ENCODE results near the gene SCLY. TPM values are rescaled to one million over a fixed set of nuclear protein-coding genes. Genes with fewer than 3 reads are reported as not detected.

Gene SCLY
- total and polyA plus RNA-seq, 4 donors = 13.9 to 27.0 (median 19.3) TPM

- WGBS (ENCODE audit: insufficient coverage) = 88% methylated on average over 28 of the region's 28 CpGs
- Histone ChIP-seq H3K4me3 (ENCODE audit: low read depth, low read length) (no peak overlapping the region), H3K36me3 (ENCODE audit: control insufficient read depth, insufficient read depth, low read length) (peaks cover 3% of the 10 kb centered on the region), H3K27ac (ENCODE audit: low read depth, low read length) (no peak overlapping the region), H3K9me3 (ENCODE audit: control insufficient read depth, insufficient read depth, low read length) (no peaks in the 10 kb centered on the region), H3K4me1 (ENCODE audit: control insufficient read depth, insufficient read depth, low read length) (peaks cover 11% of the 10 kb centered on the region), H3K27me3 (ENCODE audit: control insufficient read depth, insufficient read depth, low read length) (no peaks in the 10 kb centered on the region)
- no peak for DNase-seq (ENCODE audit: low read depth in 4 of 6, low spot score in 6 of 6)
These were observed 69.4 kb downstream of the SCLY start for GRCh38 chr2:238130111-238130695.

- H3K4me1 ChIP-seq (ENCODE audit: control insufficient read depth, insufficient read depth, low read length) = peaks cover 11% of the 10 kb centered on the region
- 89% methylated on average over 68 of the region's 68 CpGs for WGBS (ENCODE audit: insufficient coverage)
- no peak overlapping the region for H3K27ac ChIP-seq (ENCODE audit: low read depth, low read length)
- no peak overlapping the region for H3K4me3 ChIP-seq (ENCODE audit: low read depth, low read length)
- H3K36me3 ChIP-seq (ENCODE audit: control insufficient read depth, insufficient read depth, low read length) = peaks cover 3% of the 10 kb centered on the region
- no peaks in the 10 kb centered on the region for H3K9me3 ChIP-seq (ENCODE audit: control insufficient read depth, insufficient read depth, low read length)
- H3K27me3 ChIP-seq (ENCODE audit: control insufficient read depth, insufficient read depth, low read length) = no peaks in the 10 kb centered on the region
- no peak for DNase-seq (ENCODE audit: low read depth in 4 of 6, low spot score in 6 of 6)
These were observed 70.2 kb downstream of the SCLY start for GRCh38 chr2:238130696-238131628.

GRCh38 chr2:238131761-238132462 lies 71.1 kb downstream of the SCLY start:
- 87% methylated on average over 13 of the region's 14 CpGs for WGBS (ENCODE audit: insufficient coverage)
- H3K36me3 ChIP-seq (ENCODE audit: control insufficient read depth, insufficient read depth, low read length) = peaks cover 3% of the 10 kb centered on the region
- no peak overlapping the region for H3K27ac ChIP-seq (ENCODE audit: low read depth, low read length)
- no peaks in the 10 kb centered on the region for H3K9me3 ChIP-seq (ENCODE audit: control insufficient read depth, insufficient read depth, low read length)
- no peak overlapping the region for H3K4me3 ChIP-seq (ENCODE audit: low read depth, low read length)
- no peaks in the 10 kb centered on the region for H3K27me3 ChIP-seq (ENCODE audit: control insufficient read depth, insufficient read depth, low read length)
- peaks cover 11% of the 10 kb centered on the region for H3K4me1 ChIP-seq (ENCODE audit: control insufficient read depth, insufficient read depth, low read length)
- DNase-seq (ENCODE audit: low read depth in 4 of 6, low spot score in 6 of 6) = no peak

GRCh38 chr2:238132463-238133450 lies 72.0 kb downstream of the SCLY start:
- Histone ChIP-seq H3K4me1 (ENCODE audit: control insufficient read depth, insufficient read depth, low read length) (peaks cover 4% of the 10 kb centered on the region), H3K4me3 (ENCODE audit: low read depth, low read length) (no peak overlapping the region), H3K9me3 (ENCODE audit: control insufficient read depth, insufficient read depth, low read length) (no peaks in the 10 kb centered on the region), H3K36me3 (ENCODE audit: control insufficient read depth, insufficient read depth, low read length) (peaks cover 3% of the 10 kb centered on the region), H3K27me3 (ENCODE audit: control insufficient read depth, insufficient read depth, low read length) (no peaks in the 10 kb centered on the region), H3K27ac (ENCODE audit: low read depth, low read length) (no peak overlapping the region)
- no peak for DNase-seq (ENCODE audit: low read depth in 4 of 6, low spot score in 6 of 6)
- 88% methylated on average over 22 of the region's 23 CpGs for WGBS (ENCODE audit: insufficient coverage)

- Histone ChIP-seq H3K9me3 (ENCODE audit: control insufficient read depth, insufficient read depth, low read length) (no peaks in the 10 kb centered on the region), H3K4me3 (ENCODE audit: low read depth, low read length) (no peak overlapping the region), H3K36me3 (ENCODE audit: control insufficient read depth, insufficient read depth, low read length) (peaks cover 3% of the 10 kb centered on the region), H3K27ac (ENCODE audit: low read depth, low read length) (no peak overlapping the region), H3K4me1 (ENCODE audit: control insufficient read depth, insufficient read depth, low read length) (no peaks in the 10 kb centered on the region), H3K27me3 (ENCODE audit: control insufficient read depth, insufficient read depth, low read length) (no peaks in the 10 kb centered on the region)
- 73% methylated on average over 14 of the region's 14 CpGs for WGBS (ENCODE audit: insufficient coverage)
- DNase-seq (ENCODE audit: low read depth in 4 of 6, low spot score in 6 of 6) = no peak
These were observed 72.9 kb downstream of the SCLY start for GRCh38 chr2:238133499-238134392.

GRCh38 chr2:238134393-238134785 lies 73.6 kb downstream of the SCLY start:
- DNase-seq (ENCODE audit: low read depth in 4 of 6, low spot score in 6 of 6) = no peak
- Histone ChIP-seq H3K9me3 (ENCODE audit: control insufficient read depth, insufficient read depth, low read length) (no peaks in the 10 kb centered on the region), H3K27me3 (ENCODE audit: control insufficient read depth, insufficient read depth, low read length) (no peaks in the 10 kb centered on the region), H3K27ac (ENCODE audit: low read depth, low read length) (no peak overlapping the region), H3K36me3 (ENCODE audit: control insufficient read depth, insufficient read depth, low read length) (peaks cover 8% of the 10 kb centered on the region), H3K4me1 (ENCODE audit: control insufficient read depth, insufficient read depth, low read length) (no peaks in the 10 kb centered on the region), H3K4me3 (ENCODE audit: low read depth, low read length) (no peak overlapping the region)
- WGBS (ENCODE audit: insufficient coverage) = 81% methylated on average over 9 of the region's 11 CpGs

GRCh38 chr2:238135601-238136150 lies 74.9 kb downstream of the SCLY start:
- Histone ChIP-seq H3K27me3 (ENCODE audit: control insufficient read depth, insufficient read depth, low read length) (no peaks in the 10 kb centered on the region), H3K36me3 (ENCODE audit: control insufficient read depth, insufficient read depth, low read length) (peaks cover 6% of the 10 kb centered on the region), H3K4me3 (ENCODE audit: low read depth, low read length) (no peak overlapping the region), H3K27ac (ENCODE audit: low read depth, low read length) (no peak overlapping the region), H3K9me3 (ENCODE audit: control insufficient read depth, insufficient read depth, low read length) (no peaks in the 10 kb centered on the region), H3K4me1 (ENCODE audit: control insufficient read depth, insufficient read depth, low read length) (no peaks in the 10 kb centered on the region)
- 81% methylated on average over 10 of the region's 15 CpGs for WGBS (ENCODE audit: insufficient coverage)
- no peak for DNase-seq (ENCODE audit: low read depth in 4 of 6, low spot score in 6 of 6)

GRCh38 chr2:238136820-238137537 lies 76.2 kb downstream of the SCLY start:
- Histone ChIP-seq H3K36me3 (ENCODE audit: control insufficient read depth, insufficient read depth, low read length) (peaks cover 9% of the 10 kb centered on the region), H3K4me1 (ENCODE audit: control insufficient read depth, insufficient read depth, low read length) (no peaks in the 10 kb centered on the region), H3K4me3 (ENCODE audit: low read depth, low read length) (no peak overlapping the region), H3K27me3 (ENCODE audit: control insufficient read depth, insufficient read depth, low read length) (no peaks in the 10 kb centered on the region), H3K9me3 (ENCODE audit: control insufficient read depth, insufficient read depth, low read length) (no peaks in the 10 kb centered on the region), H3K27ac (ENCODE audit: low read depth, low read length) (no peak overlapping the region)
- WGBS (ENCODE audit: insufficient coverage) = 67% methylated on average over 14 of the region's 14 CpGs
- DNase-seq (ENCODE audit: low read depth in 4 of 6, low spot score in 6 of 6) = no peak
